ENCODE results near the gene EFNB2.

EFNB2 gene

GRCh38 chr13:106514928-106515634, 20.4 kb downstream of the EFNB2 start:
- H3K36me3 ChIP-seq (ENCODE audit: control insufficient read depth, insufficient read depth, low read length) = no peaks in the 10 kb centered on the region
- no peaks in the 10 kb centered on the region for H3K4me1 ChIP-seq (ENCODE audit: control insufficient read depth, insufficient read depth, low read length)
- H3K9me3 ChIP-seq (ENCODE audit: control insufficient read depth, insufficient read depth, low read length) = no peaks in the 10 kb centered on the region
- no peaks in the 10 kb centered on the region for H3K27me3 ChIP-seq (ENCODE audit: control insufficient read depth, insufficient read depth, low read length)
- no CpG with 5 or more reads among the region's 15 CpGs for WGBS (ENCODE audit: insufficient coverage, insufficient read length)
- H3K4me3 ChIP-seq (ENCODE audit: low read length) = no peak overlapping the region
- H3K27ac ChIP-seq (ENCODE audit: low read length) = no peak overlapping the region
- DNase-seq (ENCODE audit: low read depth, low spot score) = no peak

GRCh38 chr13:106513025-106513983, 22.2 kb downstream of the EFNB2 start:
- Histone ChIP-seq H3K4me3 (ENCODE audit: low read length) (no peak overlapping the region), H3K36me3 (ENCODE audit: control insufficient read depth, insufficient read depth, low read length) (no peaks in the 10 kb centered on the region), H3K27me3 (ENCODE audit: control insufficient read depth, insufficient read depth, low read length) (no peaks in the 10 kb centered on the region), H3K4me1 (ENCODE audit: control insufficient read depth, insufficient read depth, low read length) (no peaks in the 10 kb centered on the region), H3K9me3 (ENCODE audit: control insufficient read depth, insufficient read depth, low read length) (no peaks in the 10 kb centered on the region), H3K27ac (ENCODE audit: low read length) (no peak overlapping the region)
- no peak for DNase-seq (ENCODE audit: low read depth, low spot score)
- WGBS (ENCODE audit: insufficient coverage, insufficient read length) = no CpG with 5 or more reads among the region's 8 CpGs

- Histone ChIP-seq H3K9me3 (ENCODE audit: control insufficient read depth, insufficient read depth, low read length) (no peaks in the 10 kb centered on the region), H3K27ac (ENCODE audit: low read length) (no peak overlapping the region), H3K4me1 (ENCODE audit: control insufficient read depth, insufficient read depth, low read length) (no peaks in the 10 kb centered on the region; the same call in 1 of the 2 replicates), H3K27me3 (ENCODE audit: control insufficient read depth, insufficient read depth, low read length) (no peaks in the 10 kb centered on the region), H3K4me3 (ENCODE audit: low read length) (no peak overlapping the region), H3K36me3 (ENCODE audit: control insufficient read depth, insufficient read depth, low read length) (no peaks in the 10 kb centered on the region)
- no peak for DNase-seq (ENCODE audit: low read depth, low spot score)
- WGBS (ENCODE audit: insufficient coverage, insufficient read length) = no CpG with 5 or more reads among the region's 11 CpGs
Observed at GRCh38 chr13:106507560-106508274, 27.7 kb downstream of the EFNB2 start.

GRCh38 chr13:106506286-106506685, 29.2 kb downstream of the EFNB2 start:
- no peaks in the 10 kb centered on the region for H3K27me3 ChIP-seq (ENCODE audit: control insufficient read depth, insufficient read depth, low read length)
- H3K27ac ChIP-seq (ENCODE audit: low read length) = no peak overlapping the region
- no peak for DNase-seq (ENCODE audit: low read depth, low spot score)
- H3K4me3 ChIP-seq (ENCODE audit: low read length) = no peak overlapping the region
- WGBS (ENCODE audit: insufficient coverage, insufficient read length) = no CpG with 5 or more reads among the region's 2 CpGs
- no peaks in the 10 kb centered on the region for H3K9me3 ChIP-seq (ENCODE audit: control insufficient read depth, insufficient read depth, low read length)
- H3K36me3 ChIP-seq (ENCODE audit: control insufficient read depth, insufficient read depth, low read length) = no peaks in the 10 kb centered on the region
- H3K4me1 ChIP-seq (ENCODE audit: control insufficient read depth, insufficient read depth, low read length) = no peaks in the 10 kb centered on the region; the same call in 1 of the 2 replicates

- H3K4me3 ChIP-seq (ENCODE audit: low read length) = no peak overlapping the region
- H3K27ac ChIP-seq (ENCODE audit: low read length) = no peak overlapping the region
- no peaks in the 10 kb centered on the region for H3K27me3 ChIP-seq (ENCODE audit: control insufficient read depth, insufficient read depth, low read length)
- no peaks in the 10 kb centered on the region; the same call in 1 of the 2 replicates for H3K4me1 ChIP-seq (ENCODE audit: control insufficient read depth, insufficient read depth, low read length)
- no CpG with 5 or more reads among the region's 4 CpGs for WGBS (ENCODE audit: insufficient coverage, insufficient read length)
- no peaks in the 10 kb centered on the region for H3K36me3 ChIP-seq (ENCODE audit: control insufficient read depth, insufficient read depth, low read length)
- no peaks in the 10 kb centered on the region for H3K9me3 ChIP-seq (ENCODE audit: control insufficient read depth, insufficient read depth, low read length)
- no peak for DNase-seq (ENCODE audit: low read depth, low spot score)
Observed at GRCh38 chr13:106505732-106506131, 29.7 kb downstream of the EFNB2 start.

- Histone ChIP-seq H3K27ac (ENCODE audit: low read length) (no peak overlapping the region), H3K27me3 (ENCODE audit: control insufficient read depth, insufficient read depth, low read length) (no peaks in the 10 kb centered on the region), H3K4me3 (ENCODE audit: low read length) (no peak overlapping the region), H3K36me3 (ENCODE audit: control insufficient read depth, insufficient read depth, low read length) (no peaks in the 10 kb centered on the region), H3K4me1 (ENCODE audit: control insufficient read depth, insufficient read depth, low read length) (no peaks in the 10 kb centered on the region; the same call in 1 of the 2 replicates), H3K9me3 (ENCODE audit: control insufficient read depth, insufficient read depth, low read length) (no peaks in the 10 kb centered on the region)
- no peak for DNase-seq (ENCODE audit: low read depth, low spot score)
- WGBS (ENCODE audit: insufficient coverage, insufficient read length) = no CpG with 5 or more reads among the region's 4 CpGs
Observed at GRCh38 chr13:106505295-106505694, 30.2 kb downstream of the EFNB2 start.

- no peaks in the 10 kb centered on the region for H3K9me3 ChIP-seq (ENCODE audit: control insufficient read depth, insufficient read depth, low read length)
- H3K27me3 ChIP-seq (ENCODE audit: control insufficient read depth, insufficient read depth, low read length) = no peaks in the 10 kb centered on the region
- no peak overlapping the region for H3K27ac ChIP-seq (ENCODE audit: low read length)
- no peak overlapping the region for H3K4me3 ChIP-seq (ENCODE audit: low read length)
- H3K36me3 ChIP-seq (ENCODE audit: control insufficient read depth, insufficient read depth, low read length) = no peaks in the 10 kb centered on the region
- no peak for DNase-seq (ENCODE audit: low read depth, low spot score)
- H3K4me1 ChIP-seq (ENCODE audit: control insufficient read depth, insufficient read depth, low read length) = no peaks in the 10 kb centered on the region; the same call in 1 of the 2 replicates
- WGBS (ENCODE audit: insufficient coverage, insufficient read length) = no CpG with 5 or more reads among the region's 9 CpGs
Observed at GRCh38 chr13:106503730-106504453, 31.6 kb downstream of the EFNB2 start.

GRCh38 chr13:106503272-106503671, 32.2 kb downstream of the EFNB2 start:
- no peak for DNase-seq (ENCODE audit: low read depth, low spot score)
- H3K4me3 ChIP-seq (ENCODE audit: low read length) = no peak overlapping the region
- H3K27me3 ChIP-seq (ENCODE audit: control insufficient read depth, insufficient read depth, low read length) = no peaks in the 10 kb centered on the region
- no CpG with 5 or more reads among the region's 5 CpGs for WGBS (ENCODE audit: insufficient coverage, insufficient read length)
- H3K4me1 ChIP-seq (ENCODE audit: control insufficient read depth, insufficient read depth, low read length) = no peaks in the 10 kb centered on the region; the same call in 1 of the 2 replicates
- H3K9me3 ChIP-seq (ENCODE audit: control insufficient read depth, insufficient read depth, low read length) = no peaks in the 10 kb centered on the region
- no peak overlapping the region for H3K27ac ChIP-seq (ENCODE audit: low read length)
- H3K36me3 ChIP-seq (ENCODE audit: control insufficient read depth, insufficient read depth, low read length) = no peaks in the 10 kb centered on the region

GRCh38 chr13:106500445-106500844, 35.0 kb downstream of the EFNB2 start:
- Histone ChIP-seq H3K4me1 (ENCODE audit: control insufficient read depth, insufficient read depth, low read length) (peaks cover 3% of the 10 kb centered on the region; the same call in 1 of the 2 replicates), H3K27me3 (ENCODE audit: control insufficient read depth, insufficient read depth, low read length) (no peaks in the 10 kb centered on the region), H3K4me3 (ENCODE audit: low read length) (no peak overlapping the region), H3K9me3 (ENCODE audit: control insufficient read depth, insufficient read depth, low read length) (no peaks in the 10 kb centered on the region), H3K36me3 (ENCODE audit: control insufficient read depth, insufficient read depth, low read length) (no peaks in the 10 kb centered on the region), H3K27ac (ENCODE audit: low read length) (no peak overlapping the region)
- no CpG with 5 or more reads among the region's 6 CpGs for WGBS (ENCODE audit: insufficient coverage, insufficient read length)
- DNase-seq (ENCODE audit: low read depth, low spot score) = no peak

Measured in iPS DF 6.9 (cell line).